NCI-H446 treated with DMSO at 0.1 percent for 48 hours (cell line): Measurements from ENCODE around the gene BRINP3.
"Not testable (repeated sequence)": the region's sequence is repeated elsewhere in the genome, so short reads cannot be mapped to it uniquely, and the experiment has no call there.

Source experiments
- DNase-seq: peaks from one replicate; lab custom pipeline; 2025; lab: John Stamatoyannopoulos, UW

Gene BRINP3

GRCh38 chr1:190477762-190478148, at the start of gene BRINP3:
TSS of gene BRINP3 (minus strand) at chr1:190477864.
- DNase-seq: no peak

DNA sequence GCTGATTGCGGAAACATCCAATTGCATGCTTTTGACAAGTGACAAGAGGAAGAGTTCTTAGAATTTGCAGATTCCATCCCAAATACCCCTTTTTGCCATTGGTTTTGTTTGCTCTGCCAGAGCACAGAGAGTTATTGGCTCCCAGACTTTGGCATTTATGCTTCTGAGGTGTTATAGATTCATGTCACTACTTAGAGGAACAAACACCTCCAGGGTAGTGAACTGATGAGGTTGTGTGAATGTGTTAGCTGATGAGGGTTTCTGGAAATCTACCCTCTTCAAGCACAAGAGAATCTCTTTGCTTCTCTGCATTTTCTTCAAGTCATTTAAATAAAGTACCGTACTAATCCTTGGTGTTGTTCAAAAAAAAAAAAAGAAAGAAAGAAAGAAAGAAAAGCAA, 33.9 kb upstream of the BRINP3 start:
- no peak for DNase-seq

GRCh38 chr1:190507357-190507756, 29.7 kb upstream of the BRINP3 start:
- DNase-seq: no peak

- not testable (repeated sequence) for DNase-seq
Observed at GRCh38 chr1:190504539-190504938, 26.9 kb upstream of the BRINP3 start.

GRCh38 chr1:190497565-190497964, 19.9 kb upstream of the BRINP3 start:
- no peak for DNase-seq

DNA sequence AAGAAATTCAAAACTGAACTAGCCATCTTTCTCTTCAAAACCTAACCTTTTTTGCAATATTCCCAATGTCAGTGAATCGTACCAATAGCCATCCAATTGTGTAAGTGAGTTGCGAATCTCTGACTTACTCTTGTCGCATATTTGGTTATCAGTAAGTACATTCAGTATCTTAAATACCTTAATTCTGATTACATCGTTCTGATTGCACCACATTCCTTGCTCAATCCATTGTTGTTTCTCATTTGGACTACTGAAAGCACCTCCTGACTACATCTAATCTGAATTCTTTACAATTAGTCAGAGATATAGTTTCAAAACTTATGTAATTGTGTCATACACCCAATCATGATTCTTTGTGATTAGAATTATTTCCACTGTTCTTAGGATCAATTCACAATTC, 16.8 kb upstream of the BRINP3 start:
- DNase-seq: no peak

GRCh38 chr1:190491404-190491803, 13.7 kb upstream of the BRINP3 start:
- DNase-seq: no peak

DNA sequence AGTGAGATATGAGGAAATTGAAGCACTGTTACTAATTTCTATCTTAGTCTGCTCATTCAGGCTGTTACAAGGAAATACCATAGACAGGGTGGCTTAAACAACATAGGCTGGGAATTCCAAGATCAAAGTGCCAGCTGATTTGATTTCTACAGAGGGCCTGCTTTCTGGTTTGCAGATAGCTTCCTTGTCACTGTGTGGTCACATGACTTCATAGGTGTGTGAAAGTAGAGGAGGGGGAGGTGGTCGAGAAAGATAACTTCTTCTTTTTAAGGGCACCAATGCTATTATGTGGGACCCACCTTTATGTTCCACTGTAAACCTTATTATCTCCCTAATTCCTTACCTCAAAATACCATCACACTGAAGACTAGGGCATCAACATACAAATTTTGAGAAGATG, 6.4 kb upstream of the BRINP3 start:
- DNase-seq: no peak

- no peak for DNase-seq
Observed at GRCh38 chr1:190480231-190480630, 2.6 kb upstream of the BRINP3 start.

- peak; percentile 60 for DNase-seq
Observed at GRCh38 chr1:190479516-190479915, 1.9 kb upstream of the BRINP3 start.

- peak; percentile 72 for DNase-seq
Observed at GRCh38 chr1:190479050-190479397, 1.4 kb upstream of the BRINP3 start.

GRCh38 chr1:190478149-190479049, 735 bp upstream of the BRINP3 start:
- peak; percentile 76 for DNase-seq

DNA sequence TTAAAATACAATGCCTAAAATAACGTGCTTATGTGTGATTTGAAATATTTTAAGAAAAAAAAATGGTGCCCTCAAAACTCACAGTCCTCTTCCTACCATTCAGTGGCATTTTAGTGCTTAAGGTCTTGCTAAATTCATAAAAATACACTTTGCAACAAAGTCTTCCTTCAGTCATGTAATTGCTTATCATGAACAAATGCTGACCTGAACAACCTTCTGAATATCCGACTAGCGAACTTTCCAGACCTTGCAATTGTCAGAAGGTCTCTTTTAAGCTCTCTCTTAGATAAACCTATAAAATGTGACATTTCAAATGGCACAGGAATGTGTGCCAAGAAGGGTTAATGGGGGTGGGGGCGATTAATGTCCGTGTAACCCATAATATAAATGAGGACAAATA, 858 bp downstream of the BRINP3 start:
- no peak for DNase-seq

DNA sequence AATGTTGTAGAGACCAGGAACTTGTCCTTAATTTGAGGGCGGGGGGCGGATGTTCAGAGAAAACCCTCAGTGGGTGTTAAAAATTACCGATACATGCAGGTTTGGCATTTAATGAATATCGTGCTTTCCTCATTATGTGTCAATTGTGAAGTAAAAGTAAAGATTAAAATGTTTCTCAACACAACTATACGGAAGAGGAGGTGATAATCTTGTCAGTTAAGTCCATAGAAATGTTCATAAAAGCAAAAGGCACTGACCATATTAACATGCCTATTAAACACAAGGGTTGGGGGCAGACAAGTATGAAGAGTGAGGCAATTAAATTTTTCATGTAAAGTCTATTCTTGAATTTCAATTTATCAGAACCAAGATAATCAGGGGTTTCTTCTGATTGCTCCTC, 1.3 kb downstream of the BRINP3 start:
- no peak for DNase-seq

DNA sequence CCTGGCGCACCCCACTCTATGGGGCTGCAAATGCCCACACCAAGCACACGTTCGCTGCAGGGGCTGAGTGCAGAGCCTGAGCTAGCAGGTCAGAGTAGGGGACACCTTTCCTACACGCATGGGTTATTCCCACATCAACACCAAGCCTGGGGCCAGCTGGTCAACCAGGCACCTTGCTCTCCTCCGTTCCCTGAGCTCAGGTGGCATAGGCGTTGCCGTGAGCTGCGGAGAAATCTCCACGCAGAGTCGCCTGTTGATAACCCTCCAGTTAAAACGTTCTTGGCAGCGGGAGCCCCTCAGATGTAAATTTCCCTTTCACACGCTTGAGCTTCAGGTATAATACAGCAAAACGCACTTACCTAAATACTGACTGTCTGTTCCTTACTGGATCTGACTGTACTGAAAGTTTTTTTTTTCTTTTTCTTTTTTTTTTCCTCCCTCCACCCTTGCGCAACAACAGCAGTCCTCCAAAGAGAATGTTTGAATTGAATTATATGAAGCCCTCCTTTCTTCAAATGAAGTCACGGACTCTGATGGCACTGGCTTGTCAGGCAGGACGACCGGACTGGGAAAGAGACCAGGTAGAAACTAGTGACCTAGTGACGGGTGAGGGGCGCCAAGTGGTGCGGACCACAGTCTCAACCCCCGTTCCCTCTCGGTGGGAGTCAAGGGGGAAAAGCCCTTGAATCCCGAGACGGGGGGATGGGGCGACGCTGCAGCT, 2.1 kb downstream of the BRINP3 start:
- DNase-seq: no peak

DNA sequence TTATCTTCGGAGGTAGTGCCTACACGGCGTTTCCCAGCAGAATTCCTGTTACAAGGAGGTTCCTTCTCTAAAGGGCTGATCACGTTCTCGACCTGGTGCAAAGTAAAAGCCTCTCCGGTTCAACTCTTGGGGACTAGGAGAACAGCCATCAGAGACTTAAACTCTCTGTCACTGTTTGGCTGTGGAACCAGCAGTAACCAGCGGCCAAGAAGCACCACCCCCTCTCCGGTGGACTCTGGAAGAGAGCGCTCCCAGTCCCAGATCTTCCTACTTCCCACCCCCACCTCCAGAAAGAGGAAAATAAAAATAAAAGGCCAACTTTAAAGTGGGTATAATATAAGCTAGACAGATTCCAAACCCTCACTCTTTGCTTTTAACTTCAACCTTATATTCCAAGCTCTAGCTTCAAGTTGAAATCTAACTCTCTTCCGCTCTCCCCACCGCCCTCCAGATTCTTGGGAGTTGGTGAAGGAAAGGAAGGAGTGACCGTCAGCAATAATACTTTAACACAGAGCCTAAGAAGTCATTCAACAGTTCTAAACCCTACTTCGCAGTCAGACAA, 2.9 kb downstream of the BRINP3 start:
- no peak for DNase-seq

DNA sequence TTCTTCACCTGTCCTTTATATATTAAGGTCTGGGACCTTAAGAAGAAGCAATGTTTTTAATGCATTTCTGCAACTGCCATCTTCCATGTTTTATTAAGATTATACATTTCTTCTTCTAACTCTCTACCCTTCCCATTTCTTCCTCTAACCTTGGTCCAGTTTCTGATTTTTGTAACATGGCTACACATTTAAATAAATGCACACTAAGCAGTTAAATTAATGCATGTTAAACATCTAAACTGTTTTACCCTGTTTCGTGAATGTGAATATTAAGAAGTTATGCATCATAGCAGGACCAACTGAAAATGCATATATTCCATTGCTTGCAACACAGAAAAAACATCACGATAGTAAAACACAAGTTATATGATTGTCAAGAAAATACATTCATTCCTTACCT, 3.7 kb downstream of the BRINP3 start:
- no peak for DNase-seq

DNA sequence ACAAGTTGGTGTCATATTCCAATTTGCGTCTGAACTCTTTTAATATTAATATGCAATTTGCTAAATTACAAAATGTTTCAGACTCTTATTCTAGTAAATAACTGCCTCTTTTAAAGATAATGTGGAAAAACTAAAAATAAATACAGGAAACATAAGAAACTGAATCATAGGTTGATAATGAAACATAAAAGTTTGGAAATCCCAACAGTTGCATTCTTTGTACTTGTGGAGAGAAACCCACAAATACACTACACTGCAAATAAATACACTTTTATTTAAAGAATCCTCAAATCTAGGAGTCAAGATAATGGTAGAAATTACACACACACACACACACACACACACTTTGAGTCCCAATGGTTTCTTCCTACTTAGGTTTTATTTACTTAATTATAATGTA, 5.2 kb downstream of the BRINP3 start:
- DNase-seq: no peak

DNA sequence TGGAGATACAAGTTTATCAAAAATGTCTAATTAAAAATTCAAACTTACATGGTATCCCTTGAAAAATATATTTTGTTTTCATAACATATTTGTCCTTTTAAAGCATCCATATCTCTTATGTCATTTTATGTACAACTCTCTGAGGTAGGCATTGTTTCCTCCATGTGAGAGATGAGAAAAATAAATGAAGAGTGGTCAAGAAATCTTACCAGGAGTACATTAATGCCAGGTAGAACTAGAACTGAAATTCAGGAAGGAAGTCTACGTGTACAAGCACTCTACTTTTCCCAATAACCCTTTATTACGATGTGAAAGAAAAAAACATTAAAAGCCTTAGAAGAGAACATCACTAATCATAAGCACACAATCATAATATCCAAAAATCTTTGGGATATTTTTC, 5.6 kb downstream of the BRINP3 start:
- DNase-seq: no peak

- DNase-seq: no peak
Observed at GRCh38 chr1:190464690-190465089, 13.0 kb downstream of the BRINP3 start.

GRCh38 chr1:190456129-190456528, 21.5 kb downstream of the BRINP3 start:
- DNase-seq: no peak

GRCh38 chr1:190455631-190456030, 22.0 kb downstream of the BRINP3 start:
- no peak for DNase-seq

DNA sequence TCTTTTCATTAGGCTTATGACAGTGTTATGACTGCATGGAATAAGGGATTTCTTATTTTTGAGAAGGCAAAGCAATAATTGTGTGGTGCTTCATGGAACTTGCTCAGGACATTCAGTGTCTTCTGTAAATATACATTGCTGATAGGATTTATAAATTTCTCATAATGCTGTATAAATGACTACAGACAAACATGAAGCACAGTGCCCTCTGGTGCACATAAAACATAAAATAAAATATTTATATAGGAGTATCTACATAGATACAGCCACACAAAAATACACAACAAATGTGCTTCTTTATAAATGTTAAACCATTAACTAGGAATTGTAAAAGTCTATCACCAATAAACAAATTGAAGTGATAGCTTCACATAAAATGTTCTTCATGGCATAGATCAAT, 24.1 kb downstream of the BRINP3 start:
- peak; percentile 11 for DNase-seq
